Mesenchymal stem cell (in vitro differentiated cells and primary cell): ENCODE data around the gene POLE3.

Experiments
- DNase-seq: peaks from one replicate; pipeline ENCODE4 v3.0.0-alpha.2; 2013
- H2AFZ ChIP-seq: one replicate; pipeline ENCODE4 v1.6.1; 2013; ENCODE audit warnings: low read depth, mild to moderate bottlenecking, control low read depth, inconsistent platforms, low read length, moderate library complexity
- H2AK5ac ChIP-seq: 2 replicates; pipeline ENCODE4 v1.6.1; 2013; ENCODE audit warnings: low read length, moderate library complexity, mild to moderate bottlenecking, inconsistent platforms; ENCODE audit not compliant: severe bottlenecking
- H2BK120ac ChIP-seq: one replicate; pipeline ENCODE4 v1.6.1; 2013; ENCODE audit warnings: low read depth, mild to moderate bottlenecking, inconsistent platforms, low read length, moderate library complexity
- H2BK12ac ChIP-seq, 2 experiments: one replicate each; pipeline ENCODE4 v1.6.1; 2013; ENCODE audit warnings: inconsistent platforms in 2 of 2, low read length in 2 of 2, mild to moderate bottlenecking in 2 of 2, moderate library complexity in 2 of 2, control low read depth in 1 of 2
- H2BK15ac ChIP-seq: one replicate; pipeline ENCODE4 v1.6.1; 2013; ENCODE audit warnings: mild to moderate bottlenecking, low read depth, inconsistent platforms; ENCODE audit not compliant: poor library complexity, severe bottlenecking
- H2BK5ac ChIP-seq: 2 replicates; pipeline ENCODE4 v1.6.1; 2013; ENCODE audit warnings: low read depth, mild to moderate bottlenecking, low read length, control low read depth, inconsistent platforms; ENCODE audit not compliant: poor library complexity, severe bottlenecking
- H3K14ac ChIP-seq, 2 experiments: one replicate each; pipeline ENCODE4 v1.6.1; 2013; ENCODE audit warnings: inconsistent platforms in 2 of 2, low read length in 2 of 2, control low read depth in 1 of 2, mild to moderate bottlenecking in 1 of 2, moderate library complexity in 1 of 2
- H3K18ac ChIP-seq, 2 experiments: one replicate each; pipeline ENCODE4 v1.6.1; 2013; ENCODE audit warnings: inconsistent platforms in 2 of 2, low read length in 2 of 2, control low read depth in 1 of 2, low read depth in 1 of 2, mild to moderate bottlenecking in 1 of 2
- H3K23ac ChIP-seq, 2 experiments: one replicate each; pipeline ENCODE4 v1.6.1; 2013; ENCODE audit warnings: inconsistent platforms in 2 of 2, low read length in 2 of 2, mild to moderate bottlenecking in 2 of 2, moderate library complexity in 2 of 2, control low read depth in 1 of 2
- H3K27ac ChIP-seq: 2 replicates; pipeline ENCODE4 v1.5.1; 2013; ENCODE audit warnings: mild to moderate bottlenecking, moderate library complexity, low read length, control low read depth, inconsistent platforms; ENCODE audit not compliant: poor library complexity, severe bottlenecking
- H3K27me3 ChIP-seq, 2 experiments: 2 replicates each; pipeline versions ENCODE4 v1.6.1 to v1.7.0; 2013; ENCODE audit warnings: low read length in 2 of 2, mild to moderate bottlenecking in 2 of 2, moderate library complexity in 2 of 2, control low read depth in 1 of 2, inconsistent platforms in 1 of 2; ENCODE audit not compliant: control insufficient read depth in 1 of 2, insufficient read depth in 1 of 2
- H3K36me3 ChIP-seq, 2 experiments: 2 replicates each; pipeline versions ENCODE4 v1.6.1 to v1.7.0; 2013; ENCODE audit warnings: low read length in 2 of 2, control low read depth in 1 of 2, inconsistent platforms in 1 of 2, low read depth in 1 of 2, mild to moderate bottlenecking in 1 of 2; ENCODE audit not compliant: insufficient read depth in 2 of 2, control insufficient read depth in 1 of 2
- H3K4ac ChIP-seq, 2 experiments: one replicate each; pipeline ENCODE4 v1.6.1; 2013; ENCODE audit warnings: inconsistent platforms in 2 of 2, low read length in 2 of 2, mild to moderate bottlenecking in 2 of 2, moderate library complexity in 2 of 2, control low read depth in 1 of 2, low read depth in 1 of 2
- H3K4me1 ChIP-seq: 2 replicates; pipeline ENCODE4 v1.6.1; 2013; ENCODE audit warnings: low read depth, low read length, control low read depth; ENCODE audit not compliant: control insufficient read depth, insufficient read depth
- H3K4me2 ChIP-seq: 2 replicates; pipeline ENCODE4 v1.6.1; 2013; ENCODE audit warnings: low read length, mild to moderate bottlenecking, inconsistent platforms; ENCODE audit not compliant: poor library complexity, severe bottlenecking
- H3K4me3 ChIP-seq, 2 experiments: 2 replicates each; pipeline versions ENCODE4 v1.5.1 to v1.7.0; 2013; ENCODE audit warnings: low read length in 2 of 2, mild to moderate bottlenecking in 2 of 2, control low read depth in 1 of 2, low read depth in 1 of 2; ENCODE audit not compliant: insufficient read depth in 1 of 2
- H3K79me1 ChIP-seq: replicated peaks from 2 replicates; pipeline ENCODE4 v1.6.1; 2013; ENCODE audit warnings: mild to moderate bottlenecking, control low read depth, low read length, inconsistent platforms; ENCODE audit not compliant: poor library complexity, severe bottlenecking
- H3K9ac ChIP-seq: 2 replicates; pipeline ENCODE4 v1.7.0; 2013; ENCODE audit warnings: mild to moderate bottlenecking, low read length, moderate library complexity
- H3K9me3 ChIP-seq: 2 replicates; pipeline ENCODE4 v1.7.0; 2013; ENCODE audit warnings: mild to moderate bottlenecking, low read length; ENCODE audit not compliant: control insufficient read depth
- H4K8ac ChIP-seq: one replicate; pipeline ENCODE4 v1.6.1; 2013; ENCODE audit warnings: inconsistent platforms, mild to moderate bottlenecking, low read length, moderate library complexity
- H4K91ac ChIP-seq: one replicate; pipeline ENCODE4 v1.6.1; 2013; ENCODE audit warnings: mild to moderate bottlenecking, low read length, inconsistent platforms
- WGBS: methylation state at CpG from one replicate; pipeline ENCODE4 v1.1.7; 2013; ENCODE audit warnings: mixed read lengths; 5-methylcytosine and 5-hydroxymethylcytosine counted together

The POLE3 gene

DNA sequence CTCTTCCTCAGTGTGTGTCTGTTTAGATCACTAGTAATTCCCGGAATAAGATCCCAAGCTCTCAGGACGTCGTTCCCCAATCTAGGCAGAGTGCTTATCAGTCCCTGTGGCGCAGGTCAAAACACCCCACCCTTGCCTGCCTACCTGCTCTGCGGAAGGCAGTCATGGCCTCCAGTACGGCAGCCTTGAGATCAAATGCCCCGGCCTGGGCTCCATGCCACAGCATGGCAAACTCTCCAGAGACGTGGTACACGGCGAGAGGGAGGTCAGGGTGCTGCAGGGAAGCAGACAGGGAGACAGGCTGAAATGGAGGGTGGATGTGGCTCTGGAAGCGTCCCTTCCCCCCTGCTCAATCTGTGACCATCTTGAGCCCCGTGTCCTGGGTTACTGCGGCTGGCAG lies 21.6 kb downstream of the POLE3 start:
- no peak overlapping the region for H3K4ac ChIP-seq
- WGBS, result 95% methylated on average over 13 of the region's 13 CpGs
- H2AK5ac ChIP-seq, result no peak overlapping the region
- no peak overlapping the region for H3K9ac ChIP-seq
- no peak overlapping the region for H3K27ac ChIP-seq
- no peak overlapping the region for H2BK12ac ChIP-seq
- no peak for DNase-seq
- H3K14ac ChIP-seq, result no peak overlapping the region
- no peak overlapping the region for H4K8ac ChIP-seq
- H4K91ac ChIP-seq, result no peak overlapping the region
- H3K23ac ChIP-seq, result no peak overlapping the region
- peaks cover 11% of the 10 kb centered on the region for H3K4me1 ChIP-seq
- no peak overlapping the region for H3K18ac ChIP-seq
- H3K36me3 ChIP-seq, result peaks cover 53 to 72% of the 10 kb centered on the region in 2 experiments
- H3K9me3 ChIP-seq, result no peaks in the 10 kb centered on the region
- H3K27me3 ChIP-seq, result no peaks in the 10 kb centered on the region
- H3K4me3 ChIP-seq, result peak overlapping the region in 1 of 2 experiments; percentile 2
- peaks cover under 1% of the 10 kb centered on the region for H3K79me1 ChIP-seq
- H2BK15ac ChIP-seq, result no peak overlapping the region
- H2BK5ac ChIP-seq, result no peak overlapping the region
- H2BK120ac ChIP-seq, result no peak overlapping the region
- no peak overlapping the region for H3K4me2 ChIP-seq
- no peak overlapping the region for H2AFZ ChIP-seq

DNA sequence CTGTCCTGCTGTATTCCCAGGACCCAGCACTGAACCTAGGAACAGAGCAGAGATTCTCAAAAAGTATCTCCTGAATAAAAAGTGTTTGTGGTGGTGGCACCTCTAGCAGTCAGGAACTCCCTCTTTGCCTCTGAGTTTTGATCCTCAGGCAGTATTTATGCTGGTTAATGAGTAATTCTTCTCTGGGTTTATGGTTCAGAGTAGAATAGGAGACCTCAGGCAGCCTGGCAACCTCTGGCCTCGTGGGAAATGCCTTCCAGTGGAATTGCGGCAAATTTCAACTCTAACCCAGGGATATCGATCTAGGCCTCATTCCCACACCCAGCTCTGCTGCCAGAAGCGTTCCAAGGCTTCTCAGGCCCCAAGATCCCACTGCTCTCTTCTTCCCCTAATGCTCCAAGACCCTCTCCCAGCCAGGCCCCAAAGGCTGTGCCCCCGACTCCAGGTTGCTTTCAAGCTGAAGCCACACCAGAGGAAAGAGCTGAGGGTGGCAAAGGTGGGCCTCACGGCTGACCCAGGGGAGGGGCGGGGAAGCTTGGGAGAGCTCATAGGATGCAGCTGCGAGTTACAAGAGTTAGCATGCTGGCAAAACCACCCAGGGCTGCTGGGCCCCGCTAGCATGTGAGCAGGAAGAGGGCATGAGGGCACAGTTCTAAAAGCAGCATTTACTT lies 22.8 kb downstream of the POLE3 start:
- Histone ChIP-seq H3K36me3 (peaks cover 48 to 68% of the 10 kb centered on the region in 2 experiments), H3K79me1 (no peaks in the 10 kb centered on the region), H3K18ac (no peak overlapping the region), H2BK15ac (no peak overlapping the region), H2AFZ (no peak overlapping the region), H4K8ac (no peak overlapping the region), H3K4me2 (no peak overlapping the region), H2BK12ac (no peak overlapping the region), H2BK120ac (no peak overlapping the region), H3K9me3 (no peaks in the 10 kb centered on the region), H2BK5ac (no peak overlapping the region), H3K4me3 (no peak overlapping the region), H3K4me1 (peaks cover 11% of the 10 kb centered on the region), H3K27ac (peak overlapping the region; percentile 32), H3K27me3 (no peaks in the 10 kb centered on the region), H4K91ac (no peak overlapping the region), H3K14ac (no peak overlapping the region), H3K23ac (no peak overlapping the region), H3K9ac (no peak overlapping the region), H3K4ac (no peak overlapping the region), H2AK5ac (no peak overlapping the region)
- whole genome bisulfite sequencing, result 84% methylated on average over 9 of the region's 9 CpGs
- no peak for DNase-seq

DNA sequence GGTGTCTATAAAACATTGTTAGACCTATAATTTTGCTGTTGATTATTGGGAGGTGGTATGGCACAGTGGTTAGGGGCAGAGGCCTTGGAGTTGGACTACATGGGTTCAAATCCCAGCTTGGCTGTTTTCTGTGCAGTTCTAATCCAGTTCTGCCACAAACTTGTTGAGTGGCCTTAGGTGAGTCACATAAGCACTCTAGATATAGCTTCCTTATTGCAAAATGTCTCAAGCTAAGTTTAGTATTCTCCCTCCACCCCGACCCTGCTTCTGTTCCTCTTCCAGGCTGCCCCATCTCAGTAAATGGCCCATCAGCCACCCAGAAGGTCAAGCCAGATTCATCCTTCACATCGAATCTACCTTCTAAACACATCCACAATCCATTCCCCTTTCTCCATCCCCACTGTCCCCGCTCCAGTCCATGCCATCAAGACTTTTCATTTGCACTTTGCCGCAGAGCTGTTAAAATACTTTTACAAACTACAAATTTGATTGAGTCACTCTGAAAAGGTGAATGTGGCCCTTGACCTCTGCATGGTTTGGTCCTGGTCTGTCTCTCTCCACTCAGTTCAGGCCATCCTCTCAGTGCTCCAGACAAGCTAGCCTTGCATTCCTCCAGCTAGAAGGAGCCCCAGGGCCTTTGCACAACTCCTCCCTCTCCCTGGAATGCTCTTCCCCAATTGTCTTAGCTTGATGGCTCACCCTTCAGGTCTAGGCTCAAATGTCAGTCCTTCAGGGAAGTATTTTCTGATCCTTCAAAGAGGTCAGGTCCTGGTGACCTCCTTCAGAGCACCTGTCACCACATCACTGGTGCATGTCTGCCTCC lies 23.7 kb downstream of the POLE3 start:
- Histone ChIP-seq H3K9ac (no peak overlapping the region), H3K4me3 (no peak overlapping the region), H3K4ac (no peak overlapping the region), H3K27me3 (no peaks in the 10 kb centered on the region), H2BK5ac (no peak overlapping the region), H3K4me2 (no peak overlapping the region), H2BK12ac (no peak overlapping the region), H2AFZ (no peak overlapping the region), H3K18ac (no peak overlapping the region), H2BK15ac (no peak overlapping the region), H3K4me1 (peaks cover 11% of the 10 kb centered on the region), H3K36me3 (peaks cover 44 to 60% of the 10 kb centered on the region in 2 experiments), H4K8ac (no peak overlapping the region), H4K91ac (no peak overlapping the region), H3K14ac (no peak overlapping the region), H3K9me3 (no peaks in the 10 kb centered on the region), H2AK5ac (peak overlapping the region; percentile 47), H2BK120ac (no peak overlapping the region), H3K23ac (no peak overlapping the region), H3K27ac (no peak overlapping the region), H3K79me1 (no peaks in the 10 kb centered on the region)
- no peak for DNase-seq
- WGBS, result 94% methylated on average over 4 of the region's 4 CpGs

- Histone ChIP-seq H2BK120ac (no peak overlapping the region), H3K79me1 (no peaks in the 10 kb centered on the region), H3K23ac (no peak overlapping the region), H2BK12ac (no peak overlapping the region), H3K4me1 (peaks cover 3% of the 10 kb centered on the region), H4K91ac (no peak overlapping the region), H2AK5ac (no peak overlapping the region), H3K27ac (no peak overlapping the region), H3K4ac (no peak overlapping the region), H3K18ac (no peak overlapping the region), H2AFZ (no peak overlapping the region), H3K9me3 (no peaks in the 10 kb centered on the region), H2BK15ac (no peak overlapping the region), H3K9ac (no peak overlapping the region), H3K36me3 (peaks cover 4 to 13% of the 10 kb centered on the region in 2 experiments), H3K27me3 (no peaks in the 10 kb centered on the region), H3K14ac (no peak overlapping the region), H3K4me2 (no peak overlapping the region), H4K8ac (no peak overlapping the region), H3K4me3 (no peak overlapping the region), H2BK5ac (no peak overlapping the region)
- WGBS, result over 99% methylated on average over 8 of the region's 8 CpGs
- DNase-seq, result no peak
These were observed 28.5 kb downstream of the POLE3 start for GRCh38 chr9:113381909-113382411.
